GM12875 (cell line): ENCODE results near the gene PDLIM4.

Experiments used
- H3K4me3 ChIP-seq: one replicate; pipeline ENCODE4 v1.5.1; 2011; ENCODE audit warnings: low read depth, low read length, control low read depth
- TF ChIP-seq, protein P1 (sequence below): IDR thresholded peaks from 2 replicates; pipeline ENCODE4 v1.5.1; 2011; ENCODE audit warnings: low read depth, mild to moderate bottlenecking, control low read depth, inconsistent platforms, low read length, moderate library complexity, borderline replicate concordance; ENCODE audit not compliant: insufficient read depth

The PDLIM4 gene

GRCh38 chr5:132305420-132305819 is 47.9 kb downstream of the PDLIM4 start:
- TF ChIP-seq, protein P1, sequence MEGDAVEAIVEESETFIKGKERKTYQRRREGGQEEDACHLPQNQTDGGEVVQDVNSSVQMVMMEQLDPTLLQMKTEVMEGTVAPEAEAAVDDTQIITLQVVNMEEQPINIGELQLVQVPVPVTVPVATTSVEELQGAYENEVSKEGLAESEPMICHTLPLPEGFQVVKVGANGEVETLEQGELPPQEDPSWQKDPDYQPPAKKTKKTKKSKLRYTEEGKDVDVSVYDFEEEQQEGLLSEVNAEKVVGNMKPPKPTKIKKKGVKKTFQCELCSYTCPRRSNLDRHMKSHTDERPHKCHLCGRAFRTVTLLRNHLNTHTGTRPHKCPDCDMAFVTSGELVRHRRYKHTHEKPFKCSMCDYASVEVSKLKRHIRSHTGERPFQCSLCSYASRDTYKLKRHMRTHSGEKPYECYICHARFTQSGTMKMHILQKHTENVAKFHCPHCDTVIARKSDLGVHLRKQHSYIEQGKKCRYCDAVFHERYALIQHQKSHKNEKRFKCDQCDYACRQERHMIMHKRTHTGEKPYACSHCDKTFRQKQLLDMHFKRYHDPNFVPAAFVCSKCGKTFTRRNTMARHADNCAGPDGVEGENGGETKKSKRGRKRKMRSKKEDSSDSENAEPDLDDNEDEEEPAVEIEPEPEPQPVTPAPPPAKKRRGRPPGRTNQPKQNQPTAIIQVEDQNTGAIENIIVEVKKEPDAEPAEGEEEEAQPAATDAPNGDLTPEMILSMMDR: no peak
- no peak overlapping the region for H3K4me3 ChIP-seq

DNA sequence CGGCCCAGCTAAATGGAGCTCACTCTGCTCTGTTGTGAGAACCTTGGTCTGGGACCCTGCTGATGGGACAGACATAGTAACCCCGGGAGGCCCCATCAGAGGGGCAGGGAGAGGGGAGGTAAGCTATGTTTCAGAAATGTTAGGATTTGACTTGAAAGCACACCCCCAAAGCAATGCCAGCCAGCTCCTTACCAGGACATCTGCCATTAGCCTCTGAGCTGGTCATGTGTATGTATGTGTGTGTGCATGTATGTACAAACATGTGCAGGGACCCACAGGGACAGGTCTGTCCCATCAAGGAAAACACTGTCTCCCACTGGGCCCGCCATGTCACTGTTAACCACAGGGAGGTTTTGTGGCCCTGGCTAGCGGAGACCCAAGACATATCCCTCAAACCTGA is 51.2 kb downstream of the PDLIM4 start:
- TF ChIP-seq, protein P1: no peak
- H3K4me3 ChIP-seq: no peak overlapping the region

GRCh38 chr5:132309679-132310078 is 52.2 kb downstream of the PDLIM4 start:
- TF ChIP-seq, protein P1: no peak
- no peak overlapping the region for H3K4me3 ChIP-seq

DNA sequence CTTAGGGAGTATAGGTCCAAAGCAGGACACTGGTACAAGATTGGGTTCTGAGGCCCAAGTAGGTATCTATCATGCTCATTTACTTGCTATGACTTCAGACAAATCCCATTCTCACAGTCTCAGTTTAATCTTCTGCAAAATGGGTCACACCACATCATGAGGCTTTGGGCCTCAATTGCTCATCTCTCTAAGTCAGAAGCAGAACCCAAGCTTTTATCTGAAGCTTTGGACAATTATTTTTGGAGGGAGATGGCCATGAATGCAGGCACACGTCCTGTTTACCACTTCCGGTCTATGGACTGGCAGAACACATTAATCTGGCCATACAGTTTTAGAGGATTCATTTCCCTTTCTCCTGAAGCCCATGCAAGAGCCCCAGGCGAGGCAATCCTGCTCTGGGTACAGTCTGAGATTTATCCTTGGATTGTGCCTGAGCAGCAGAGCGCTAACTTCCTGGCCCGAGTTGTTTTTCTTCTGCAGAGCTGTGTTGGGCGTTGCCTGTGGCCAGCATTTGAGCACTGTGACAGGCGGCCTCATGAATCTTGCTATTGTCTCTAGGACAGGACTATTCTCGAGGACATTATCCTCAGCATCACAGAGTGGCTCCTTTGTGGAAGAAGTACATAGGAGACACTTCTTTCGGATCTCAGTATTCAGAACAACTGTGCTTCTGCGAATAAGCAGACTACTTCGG is 52.8 kb downstream of the PDLIM4 start:
- TF ChIP-seq, protein P1: no peak
- no peak overlapping the region for H3K4me3 ChIP-seq

DNA sequence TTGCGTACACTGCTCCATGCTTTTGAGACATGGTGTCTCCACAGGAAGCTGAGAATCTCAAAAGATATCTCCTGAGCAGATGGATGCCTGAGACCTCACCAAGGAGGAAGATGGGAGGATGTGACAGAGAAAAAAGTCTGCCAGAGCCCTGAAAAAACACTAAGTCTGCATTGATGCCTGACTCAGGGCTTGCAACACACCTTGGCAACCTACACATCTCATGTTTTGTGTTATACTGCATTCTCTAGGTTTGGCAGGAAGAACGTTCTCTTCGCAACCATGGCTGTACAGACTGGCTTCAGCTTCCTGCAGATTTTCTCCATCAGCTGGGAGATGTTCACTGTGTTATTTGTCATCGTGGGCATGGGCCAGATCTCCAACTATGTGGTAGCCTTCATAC is 55.9 kb downstream of the PDLIM4 start:
- no peak overlapping the region for H3K4me3 ChIP-seq
- TF ChIP-seq, protein P1: no peak

- H3K4me3 ChIP-seq: no peak overlapping the region
- TF ChIP-seq, protein P1: no peak
Measured at GRCh38 chr5:132313961-132314432, 56.5 kb downstream of the PDLIM4 start.

DNA sequence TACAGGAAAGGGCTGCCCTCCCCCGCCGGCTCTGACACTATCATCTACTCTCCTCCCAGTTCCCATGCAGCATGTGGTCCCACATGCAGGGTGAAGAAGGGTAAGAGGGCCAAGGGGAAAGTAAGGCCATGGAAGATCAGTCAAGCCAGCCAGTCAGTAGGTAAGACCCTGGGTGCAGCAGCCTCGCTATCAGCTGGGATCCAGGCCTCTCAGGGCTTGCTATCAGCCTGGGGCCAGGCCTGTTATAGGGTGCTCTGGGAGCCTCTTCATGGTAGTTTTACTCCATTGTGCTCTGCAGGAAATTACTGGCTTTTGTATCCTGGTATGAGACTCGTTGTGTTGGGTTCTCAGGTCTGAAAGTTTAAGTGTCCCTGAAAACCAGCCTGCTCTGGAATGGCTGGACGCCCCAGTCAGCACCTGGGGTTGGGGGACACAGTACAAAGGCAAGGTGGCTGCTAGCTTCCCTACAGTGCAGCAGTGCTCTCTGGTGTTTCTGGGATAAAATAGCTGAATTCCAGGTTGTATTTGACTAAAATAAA is 58.1 kb downstream of the PDLIM4 start:
- TF ChIP-seq, protein P1: no peak
- no peak overlapping the region for H3K4me3 ChIP-seq
